Breast epithelium (tissue), 4 donors: ENCODE measurements around the gene CTNNA1. TPM values are rescaled to one million over a fixed set of nuclear protein-coding genes. Genes with fewer than 3 reads are reported as not detected.
"Not testable (repeated sequence)": the region's sequence is repeated elsewhere in the genome, so short reads cannot be mapped to it uniquely, and the experiment has no call there.

Source experiments
- DNase-seq, 2 donors: peaks; one replicate each; pipeline ENCODE4 v3.0.0-alpha.2; 2019; ENCODE audit warnings: low spot score in 2 of 2
- H3K27ac ChIP-seq, 2 donors: fragments of 200-600 bp; sonication (generic) in 1 of 2; one replicate each; pipeline ENCODE4 v1.5.1; 2016 to 2019; ENCODE audit warnings: mild to moderate bottlenecking in 1 of 2
- H3K27me3 ChIP-seq, 2 donors: fragments of 200-600 bp; sonication (generic) in 1 of 2; one replicate each; pipeline versions ENCODE4 v1.5.1 to v1.6.0; 2017 to 2019; ENCODE audit warnings: control low read depth in 1 of 2, mild to moderate bottlenecking in 1 of 2
- H3K36me3 ChIP-seq: fragments of 200-600 bp; one replicate; pipeline ENCODE4 v1.5.1; 2019
- H3K4me1 ChIP-seq, 2 donors: fragments of 200-600 bp; sonication (generic); one replicate each; pipeline ENCODE4 v1.5.1; 2016 to 2019; ENCODE audit warnings: control low read depth in 1 of 2
- H3K4me3 ChIP-seq, 3 donors: fragments of 200-600 bp; sonication (generic); 1 replicate in 2 of 3; 2 replicates in 1 of 3; pipeline ENCODE4 v1.5.1; 2016 to 2019; ENCODE audit warnings: mild to moderate bottlenecking in 3 of 3, moderate library complexity in 2 of 3
- H3K9me3 ChIP-seq, 2 donors: fragments of 200-600 bp; sonication (generic) in 1 of 2; one replicate each; pipeline ENCODE4 v1.5.1; 2016 to 2019; ENCODE audit warnings: control low read depth in 1 of 2
- POLR2A ChIP-seq: fragments of 450-650 bp; IDR thresholded peaks from one replicate; pipeline ENCODE4 v1.6.1; 2016; ENCODE audit warnings: antibody characterized with exemption, mild to moderate bottlenecking, moderate library complexity
- POLR2AphosphoS5 ChIP-seq, 3 donors: sonication (generic); formaldehyde crosslinking; IDR thresholded peaks; one replicate each; pipeline ENCODE4 v1.6.1; 2017; ENCODE audit warnings: antibody characterized with exemption in 3 of 3
- intact Hi-C: fragments of 100-400 bp; cut with DNase I; formaldehyde crosslinking; loops from one replicate; pipeline ENCODE4 v1.15.1; 2023; ENCODE audit warnings: low total_unique reads
- total RNA-seq, 3 donors: library from RNA; depleted of rRNA; stranded (reverse); fragments of >200 nt; gene quantifications; one replicate each; pipeline ENCODE4 v1.1.0, GENCODE V29; 2016
- TF ChIP-seq, protein P1 (sequence below), 3 donors: fragments of 450-650 bp; IDR thresholded peaks; one replicate each; pipeline ENCODE4 v1.5.1; 2016 to 2017; ENCODE audit warnings: antibody characterized with exemption in 3 of 3, mild to moderate bottlenecking in 3 of 3, moderate library complexity in 3 of 3

Gene CTNNA1
- total RNA-seq, 3 donors from 2014 or later = 314 to 389 (median 321) TPM

DNA sequence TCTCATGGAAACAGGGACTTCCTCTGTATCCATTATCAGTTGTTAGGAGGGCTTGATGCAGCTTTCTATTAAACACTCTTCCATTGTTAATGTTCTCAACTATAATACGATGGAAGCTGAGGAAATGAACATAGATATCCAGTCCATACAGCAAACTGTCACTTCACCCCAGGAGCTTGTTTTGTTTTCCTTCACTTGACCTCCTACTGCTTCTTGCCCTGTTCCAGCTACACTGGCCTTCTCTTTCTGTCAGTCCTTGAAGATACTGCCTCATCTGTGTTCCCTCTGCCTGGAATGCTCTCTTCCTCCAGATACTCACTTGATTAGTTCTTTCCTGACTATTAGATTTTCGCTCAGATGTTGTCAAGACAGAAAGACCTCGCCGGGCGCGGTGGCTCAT, 17.1 kb downstream of the CTNNA1 start:
- Histone ChIP-seq H3K36me3 (no peaks in the 10 kb centered on the region), H3K27ac (no peak overlapping the region), H3K4me1 (no peaks in the 10 kb centered on the region), H3K27me3 (no peaks in the 10 kb centered on the region), H3K4me3 (no peak overlapping the region), H3K9me3 (no peaks in the 10 kb centered on the region)
- intact Hi-C loops = no loop called here
- no peak for DNase-seq
- TF ChIP-seq POLR2AphosphoS5 (IDR thresholded peaks at IDR 0.05) (no peak), POLR2A (no peak)
- TF ChIP-seq, protein P1, sequence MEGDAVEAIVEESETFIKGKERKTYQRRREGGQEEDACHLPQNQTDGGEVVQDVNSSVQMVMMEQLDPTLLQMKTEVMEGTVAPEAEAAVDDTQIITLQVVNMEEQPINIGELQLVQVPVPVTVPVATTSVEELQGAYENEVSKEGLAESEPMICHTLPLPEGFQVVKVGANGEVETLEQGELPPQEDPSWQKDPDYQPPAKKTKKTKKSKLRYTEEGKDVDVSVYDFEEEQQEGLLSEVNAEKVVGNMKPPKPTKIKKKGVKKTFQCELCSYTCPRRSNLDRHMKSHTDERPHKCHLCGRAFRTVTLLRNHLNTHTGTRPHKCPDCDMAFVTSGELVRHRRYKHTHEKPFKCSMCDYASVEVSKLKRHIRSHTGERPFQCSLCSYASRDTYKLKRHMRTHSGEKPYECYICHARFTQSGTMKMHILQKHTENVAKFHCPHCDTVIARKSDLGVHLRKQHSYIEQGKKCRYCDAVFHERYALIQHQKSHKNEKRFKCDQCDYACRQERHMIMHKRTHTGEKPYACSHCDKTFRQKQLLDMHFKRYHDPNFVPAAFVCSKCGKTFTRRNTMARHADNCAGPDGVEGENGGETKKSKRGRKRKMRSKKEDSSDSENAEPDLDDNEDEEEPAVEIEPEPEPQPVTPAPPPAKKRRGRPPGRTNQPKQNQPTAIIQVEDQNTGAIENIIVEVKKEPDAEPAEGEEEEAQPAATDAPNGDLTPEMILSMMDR (IDR thresholded peaks at IDR 0.05) = no peak

DNA sequence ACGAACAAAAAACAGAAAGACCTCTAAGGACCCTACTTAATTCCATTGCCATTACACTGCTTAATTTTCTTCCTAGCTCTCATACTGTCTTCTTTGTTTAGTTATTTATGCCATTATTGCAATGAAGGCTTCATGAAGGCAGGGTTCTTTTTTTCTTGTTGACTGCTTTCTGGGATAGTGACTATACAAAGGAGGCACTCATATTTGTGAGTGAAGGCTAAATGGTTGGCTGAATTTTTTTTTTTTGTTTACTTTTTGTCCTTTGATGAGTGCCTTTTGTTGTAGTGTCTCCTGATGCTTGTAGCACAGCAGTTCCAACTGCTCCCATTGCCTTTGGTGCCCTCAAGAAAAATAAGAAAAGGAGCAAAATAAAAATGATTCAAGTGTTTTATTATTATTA, 17.8 kb downstream of the CTNNA1 start:
- H3K9me3 ChIP-seq = no peaks in the 10 kb centered on the region
- H3K4me3 ChIP-seq = no peak overlapping the region
- intact Hi-C loops = no loop called here
- H3K36me3 ChIP-seq = no peaks in the 10 kb centered on the region
- H3K4me1 ChIP-seq = no peaks in the 10 kb centered on the region
- no peak for DNase-seq
- H3K27ac ChIP-seq = no peak overlapping the region
- TF ChIP-seq POLR2AphosphoS5 (IDR thresholded peaks at IDR 0.05) = no peak
- TF ChIP-seq, protein P1 (IDR thresholded peaks at IDR 0.05) = no peak
- TF ChIP-seq POLR2A = no peak
- no peaks in the 10 kb centered on the region for H3K27me3 ChIP-seq

DNA sequence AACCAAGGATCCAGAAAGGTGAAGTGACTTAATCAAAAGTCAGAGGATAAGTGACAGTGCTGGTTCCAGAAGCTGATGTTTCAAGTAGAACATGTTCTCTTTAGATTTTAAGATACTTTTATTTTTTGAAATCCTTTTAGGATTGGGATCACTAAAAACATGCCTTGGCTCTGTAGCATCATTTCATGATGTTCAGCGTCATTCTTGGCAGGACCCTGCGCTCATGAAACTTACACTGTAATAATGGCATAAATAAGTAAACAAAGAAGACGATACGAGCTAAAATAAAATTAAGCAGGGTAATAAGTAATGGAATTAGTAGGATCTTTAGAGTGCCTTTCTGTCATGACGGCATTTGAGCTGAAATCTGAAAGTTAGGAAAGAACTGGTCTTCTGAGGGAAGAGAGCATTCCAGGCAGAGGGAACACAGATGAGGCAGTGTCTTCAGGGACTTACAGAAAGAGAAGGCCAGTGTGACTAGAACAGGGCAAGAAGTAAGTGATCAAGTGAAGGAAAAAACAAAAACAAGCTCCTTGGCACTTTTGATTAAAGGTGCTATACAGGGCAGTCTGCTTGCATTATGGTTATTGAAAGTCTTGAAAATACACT, 19.9 kb downstream of the CTNNA1 start:
- H3K27me3 ChIP-seq = no peaks in the 10 kb centered on the region
- intact Hi-C loops = no loop called here
- H3K4me3 ChIP-seq = peak overlapping the region in 1 of 3 donors; percentile 1
- no peaks in the 10 kb centered on the region for H3K4me1 ChIP-seq
- peak overlapping the region in 1 of 2 donors; percentile 26 for H3K27ac ChIP-seq
- no peak for DNase-seq
- no peaks in the 10 kb centered on the region for H3K9me3 ChIP-seq
- no peak for TF ChIP-seq POLR2AphosphoS5 (IDR thresholded peaks at IDR 0.05)
- no peak for TF ChIP-seq POLR2A
- TF ChIP-seq, protein P1 (IDR thresholded peaks at IDR 0.05) = no peak
- no peaks in the 10 kb centered on the region for H3K36me3 ChIP-seq

- H3K4me3 ChIP-seq, H3K27me3 ChIP-seq, H3K4me1 ChIP-seq, H3K9me3 ChIP-seq, intact Hi-C loops, DNase-seq, H3K27ac ChIP-seq, H3K36me3 ChIP-seq: not testable (repeated sequence)
Observed at GRCh38 chr5:138773624-138774023, 20.4 kb downstream of the CTNNA1 start.

GRCh38 chr5:138775034-138775433, 21.8 kb downstream of the CTNNA1 start:
- Histone ChIP-seq H3K4me1 (no peaks in the 10 kb centered on the region), H3K27ac (no peak overlapping the region), H3K27me3 (no peaks in the 10 kb centered on the region), H3K36me3 (no peaks in the 10 kb centered on the region), H3K4me3 (no peak overlapping the region), H3K9me3 (no peaks in the 10 kb centered on the region)
- TF ChIP-seq, protein P1 (IDR thresholded peaks at IDR 0.05) = no peak
- TF ChIP-seq POLR2AphosphoS5 (IDR thresholded peaks at IDR 0.05) (no peak), POLR2A (no peak)
- intact Hi-C loops = no loop called here
- no peak for DNase-seq

- Histone ChIP-seq H3K9me3 (no peaks in the 10 kb centered on the region), H3K27me3 (no peaks in the 10 kb centered on the region), H3K27ac (no peak overlapping the region), H3K4me3 (no peak overlapping the region), H3K4me1 (no peaks in the 10 kb centered on the region), H3K36me3 (no peaks in the 10 kb centered on the region)
- intact Hi-C loops = no loop called here
- TF ChIP-seq POLR2A (no peak), POLR2AphosphoS5 (IDR thresholded peaks at IDR 0.05) (no peak)
- TF ChIP-seq, protein P1 (IDR thresholded peaks at IDR 0.05) = no peak
- no peak for DNase-seq
Observed at GRCh38 chr5:138778234-138778633, 25.0 kb downstream of the CTNNA1 start.
